GM23248 (cell line): Measurements from ENCODE around the gene PALS2. TPM values are rescaled to one million over a fixed set of nuclear protein-coding genes. Genes with fewer than 3 reads are reported as not detected.
A peak's percentile ranks its signal among the peaks of the same experiment; 100 is the strongest.

Experiments
- DNase-seq: peaks from one replicate; pipeline ENCODE4 v3.0.0-alpha.2; 2015
- H2AFZ ChIP-seq: fragments of 200-600 bp; sonication (generic); 2 replicates; pipeline ENCODE4 v1.6.1; 2016; ENCODE audit warnings: antibody characterized with exemption
- H3F3A ChIP-seq: fragments of 200-600 bp; sonication (generic); 2 replicates; pipeline ENCODE4 v1.6.1; 2016; ENCODE audit warnings: mild to moderate bottlenecking, antibody characterized with exemption, mixed run types; ENCODE audit not compliant: insufficient read depth
- H3K27ac ChIP-seq: fragments of 200-600 bp; sonication (generic); 2 replicates; pipeline ENCODE4 v1.5.1; 2016; ENCODE audit warnings: mild to moderate bottlenecking
- H3K27me3 ChIP-seq: fragments of 200-600 bp; sonication (generic); replicated peaks from 2 replicates; pipeline ENCODE4 v1.6.1; 2016; ENCODE audit warnings: mild to moderate bottlenecking; ENCODE audit not compliant: insufficient read depth
- H3K36me3 ChIP-seq: fragments of 200-600 bp; sonication (generic); 2 replicates; pipeline ENCODE4 v1.6.1; 2016; ENCODE audit warnings: low read depth, mild to moderate bottlenecking
- H3K4me1 ChIP-seq: fragments of 200-600 bp; sonication (generic); 2 replicates; pipeline ENCODE4 v1.6.1; 2016; ENCODE audit warnings: mild to moderate bottlenecking; ENCODE audit not compliant: insufficient read depth
- H3K4me2 ChIP-seq: fragments of 200-600 bp; sonication (generic); one replicate; pipeline ENCODE4 v1.6.1; 2016; ENCODE audit warnings: mild to moderate bottlenecking; ENCODE audit not compliant: unreplicated experiment
- H3K4me3 ChIP-seq: fragments of 200-600 bp; sonication (generic); 2 replicates; pipeline ENCODE4 v1.5.1; 2016; ENCODE audit warnings: mild to moderate bottlenecking
- H3K79me2 ChIP-seq: fragments of 200-600 bp; sonication (generic); 2 replicates; pipeline ENCODE4 v1.6.1; 2016; ENCODE audit warnings: mild to moderate bottlenecking; ENCODE audit not compliant: insufficient read depth
- H3K9ac ChIP-seq: fragments of 200-600 bp; sonication (generic); 2 replicates; pipeline ENCODE4 v1.6.1; 2016; ENCODE audit warnings: mild to moderate bottlenecking
- H3K9me2 ChIP-seq: fragments of 200-600 bp; sonication (generic); 2 replicates; pipeline ENCODE4 v1.6.1; 2016; ENCODE audit warnings: mixed run types, mild to moderate bottlenecking, moderate library complexity; ENCODE audit not compliant: insufficient read depth
- H3K9me3 ChIP-seq: fragments of 200-600 bp; sonication (generic); one replicate; pipeline ENCODE4 v1.6.1; 2017; ENCODE audit warnings: low read depth
- H4K20me1 ChIP-seq: fragments of 200-600 bp; sonication (generic); 2 replicates; pipeline ENCODE4 v1.6.0; 2016; ENCODE audit not compliant: insufficient read depth
- EZH2 ChIP-seq: fragments of 200-600 bp; sonication (generic); IDR thresholded peaks from 2 replicates; pipeline ENCODE4 v1.6.1; 2018; ENCODE audit warnings: antibody characterized with exemption, mild to moderate bottlenecking; ENCODE audit not compliant: insufficient read depth, poor library complexity, severe bottlenecking
- EZH2phosphoT487 ChIP-seq: fragments of 200-600 bp; sonication (generic); IDR thresholded peaks from 2 replicates; pipeline ENCODE4 v1.6.1; 2018; ENCODE audit warnings: antibody characterized with exemption, moderate library complexity, mild to moderate bottlenecking, low read depth; ENCODE audit not compliant: insufficient read depth
- WGBS, 2 experiments: methylation state at CpG; one replicate each; pipeline ENCODE4 v1.1.6; 2015 to 2017; ENCODE audit warnings: low lambda C conversion rate in 2 of 2, low coverage in 1 of 2; ENCODE audit errors: missing lambda C conversion rate in 2 of 2; 5-methylcytosine and 5-hydroxymethylcytosine counted together
- in situ Hi-C: fragments of 300-500 bp; cut with MboI; formaldehyde crosslinking; loops from 2 replicates; pipeline ENCODE4 v1.15.0; 2020
- polyA plus RNA-seq: library from polyadenylated mRNA; unstranded; fragments of >200 nt; fragmentation: Nextera tagmentation; extraction: Ambion mirVana; gene quantifications from 2 replicates; pipeline ENCODE4 v1.2.1, GENCODE V29; 2016
- total RNA-seq: library from RNA; depleted of rRNA; stranded (reverse); fragments of >200 nt; shearing (Covaris generic); gene quantifications from 2 replicates; pipeline ENCODE4 v1.2.3, GENCODE V29; 2014

Gene PALS2
- total and polyA plus RNA-seq, 2 experiments from 2014 or later, result 8.3 to 17.4 TPM

DNA sequence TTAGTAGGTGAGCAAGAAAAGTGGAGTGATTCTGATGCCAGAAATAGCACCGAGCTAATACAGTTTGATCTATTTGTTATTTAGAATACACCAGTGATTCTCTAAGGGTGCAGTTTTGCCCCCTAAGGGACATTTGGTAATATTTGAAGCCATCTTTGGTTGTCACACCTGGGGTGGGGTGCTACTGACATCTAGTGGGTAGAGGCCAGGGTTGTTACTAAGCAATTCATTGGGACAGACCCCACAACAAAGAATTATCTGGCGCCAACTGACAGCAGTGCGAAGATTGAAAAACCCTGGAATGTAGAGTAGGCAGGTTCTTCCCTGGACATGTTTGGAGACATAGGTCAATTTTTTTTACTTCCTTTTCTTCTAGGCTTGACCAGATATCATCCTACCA, 14.6 kb downstream of the PALS2 start:
- Histone ChIP-seq H3F3A (no peaks in the 10 kb centered on the region), H3K27ac (no peak overlapping the region), H3K27me3 (no peaks in the 10 kb centered on the region), H3K4me1 (no peaks in the 10 kb centered on the region), H3K4me2 (no peak overlapping the region), H2AFZ (no peak overlapping the region), H3K4me3 (no peak overlapping the region), H3K9me2 (no peaks in the 10 kb centered on the region), H3K36me3 (no peaks in the 10 kb centered on the region), H3K9ac (no peak overlapping the region), H3K9me3 (no peaks in the 10 kb centered on the region), H4K20me1 (no peaks in the 10 kb centered on the region; the same call in 1 of the 2 replicates), H3K79me2 (peaks cover 81% of the 10 kb centered on the region)
- in situ Hi-C loops, result loop anchor here (25.0 kb wide), 1 partner anchor 524 kb away; no protein-coding TSS in a partner anchor
- TF ChIP-seq EZH2 (no peak), EZH2phosphoT487 (no peak)
- DNase-seq, result peak; percentile 4
- WGBS, 2 experiments, result 96 to 97% methylated on average over 3 of the region's 3 CpGs

- in situ Hi-C loops, result loop anchor here (25.0 kb wide), 1 partner anchor 521 kb away; no protein-coding TSS in a partner anchor
- no peak for TF ChIP-seq EZH2
- no peak for TF ChIP-seq EZH2phosphoT487
- Histone ChIP-seq H3K27ac (no peak overlapping the region), H3K27me3 (no peaks in the 10 kb centered on the region), H3K4me1 (no peaks in the 10 kb centered on the region), H4K20me1 (no peaks in the 10 kb centered on the region; the same call in 1 of the 2 replicates), H3K9ac (no peak overlapping the region), H3K36me3 (no peaks in the 10 kb centered on the region), H3K4me3 (no peak overlapping the region), H3F3A (no peaks in the 10 kb centered on the region), H3K79me2 (peaks cover 94% of the 10 kb centered on the region), H3K4me2 (no peak overlapping the region), H3K9me3 (no peaks in the 10 kb centered on the region), H3K9me2 (no peaks in the 10 kb centered on the region), H2AFZ (no peak overlapping the region)
- WGBS, 2 experiments, result 92 to 100% methylated on average over 1 of the region's 1 CpG
- no peak for DNase-seq
Measured at GRCh38 chr7:24591152-24591551, 17.9 kb downstream of the PALS2 start.

DNA sequence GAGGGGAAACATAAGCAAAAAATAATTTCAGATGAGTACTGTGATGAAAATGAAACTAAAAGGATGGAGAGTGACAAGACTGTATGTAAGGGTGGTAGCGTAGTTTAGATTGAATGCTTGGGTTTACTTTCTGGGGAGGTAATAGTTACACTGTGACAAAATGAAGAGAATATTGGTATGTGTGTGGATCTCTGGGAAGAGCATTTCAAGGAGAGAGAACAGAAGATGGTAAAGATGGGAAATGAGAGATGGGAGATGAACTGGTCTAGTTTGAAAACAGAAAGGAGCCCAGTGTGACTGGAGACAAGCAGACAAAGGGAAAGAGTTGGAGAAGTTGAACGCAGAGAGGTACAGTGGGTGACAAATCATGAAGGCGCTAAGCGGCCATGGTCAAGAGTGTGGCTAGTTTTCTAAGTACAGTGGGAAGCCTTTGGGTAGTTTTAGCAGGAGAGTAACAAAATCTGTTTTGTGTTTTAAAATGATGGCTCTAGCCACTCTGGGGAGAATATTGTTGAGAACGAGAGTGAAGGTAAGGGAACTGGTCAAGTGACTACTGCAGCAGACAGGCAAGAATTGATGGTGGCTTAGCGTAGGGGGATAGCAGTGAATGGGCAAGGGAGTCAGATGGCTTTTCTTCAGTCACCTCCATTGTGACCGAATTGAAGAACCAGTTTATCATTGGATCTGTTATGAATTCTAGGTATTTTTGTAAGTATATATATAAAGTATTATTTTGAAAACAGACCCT, 22.6 kb downstream of the PALS2 start:
- no peak overlapping the region for H2AFZ ChIP-seq
- no peaks in the 10 kb centered on the region for H3F3A ChIP-seq
- WGBS, 2 experiments, result 91 to 94% methylated on average over 7 of the region's 7 CpGs
- no peaks in the 10 kb centered on the region for H3K36me3 ChIP-seq
- H3K79me2 ChIP-seq, result peaks cover 91% of the 10 kb centered on the region
- H3K27me3 ChIP-seq, result no peaks in the 10 kb centered on the region
- no peak overlapping the region for H3K4me3 ChIP-seq
- no peaks in the 10 kb centered on the region for H3K4me1 ChIP-seq
- H3K9me2 ChIP-seq, result no peaks in the 10 kb centered on the region
- H3K9ac ChIP-seq, result no peak overlapping the region
- no peaks in the 10 kb centered on the region; the same call in 1 of the 2 replicates for H4K20me1 ChIP-seq
- in situ Hi-C loops, result loop anchor here (25.0 kb wide), 1 partner anchor 516 kb away; no protein-coding TSS in a partner anchor
- TF ChIP-seq EZH2phosphoT487 (no peak), EZH2 (no peak)
- H3K9me3 ChIP-seq, result no peaks in the 10 kb centered on the region
- no peak for DNase-seq
- H3K27ac ChIP-seq, result no peak overlapping the region
- no peak overlapping the region for H3K4me2 ChIP-seq

GRCh38 chr7:24597014-24597413, 23.8 kb downstream of the PALS2 start:
- Histone ChIP-seq H3F3A (no peaks in the 10 kb centered on the region), H3K36me3 (no peaks in the 10 kb centered on the region), H3K4me3 (no peak overlapping the region), H3K4me1 (no peaks in the 10 kb centered on the region), H3K27me3 (no peaks in the 10 kb centered on the region), H3K4me2 (no peak overlapping the region), H4K20me1 (no peaks in the 10 kb centered on the region; the same call in 1 of the 2 replicates), H3K9me3 (no peaks in the 10 kb centered on the region), H3K27ac (no peak overlapping the region), H2AFZ (no peak overlapping the region), H3K9ac (no peak overlapping the region), H3K79me2 (peaks cover 86% of the 10 kb centered on the region), H3K9me2 (no peaks in the 10 kb centered on the region)
- in situ Hi-C loops, result loop anchor here (25.0 kb wide), 1 partner anchor 515 kb away; no protein-coding TSS in a partner anchor
- 94 to 99% methylated on average over 3 of the region's 3 CpGs for WGBS, 2 experiments
- no peak for TF ChIP-seq EZH2phosphoT487
- no peak for TF ChIP-seq EZH2
- DNase-seq, result no peak

- H4K20me1 ChIP-seq, result no peaks in the 10 kb centered on the region
- H3K27ac ChIP-seq, result no peak overlapping the region
- no peak overlapping the region for H3K9ac ChIP-seq
- H3K9me3 ChIP-seq, result no peaks in the 10 kb centered on the region
- no peak overlapping the region for H3K4me3 ChIP-seq
- no peak overlapping the region for H2AFZ ChIP-seq
- 90 to 100% methylated on average over 1 of the region's 1 CpG for WGBS, 2 experiments
- H3K4me1 ChIP-seq, result no peaks in the 10 kb centered on the region
- H3K79me2 ChIP-seq, result peaks cover 75% of the 10 kb centered on the region
- H3F3A ChIP-seq, result no peaks in the 10 kb centered on the region
- no peak for DNase-seq
- in situ Hi-C loops, result no loop called here
- H3K27me3 ChIP-seq, result no peaks in the 10 kb centered on the region
- no peak for TF ChIP-seq EZH2
- no peak for TF ChIP-seq EZH2phosphoT487
- H3K36me3 ChIP-seq, result no peaks in the 10 kb centered on the region
- H3K9me2 ChIP-seq, result no peaks in the 10 kb centered on the region
- H3K4me2 ChIP-seq, result no peak overlapping the region
Measured at GRCh38 chr7:24601600-24601999, 28.3 kb downstream of the PALS2 start.
